ENCODE results near the gene GRIN3B.

- no peak for TF ChIP-seq EZH2 (IDR thresholded peaks at IDR 0.05; ENCODE audit: low read depth)
- TF ChIP-seq, protein P1, sequence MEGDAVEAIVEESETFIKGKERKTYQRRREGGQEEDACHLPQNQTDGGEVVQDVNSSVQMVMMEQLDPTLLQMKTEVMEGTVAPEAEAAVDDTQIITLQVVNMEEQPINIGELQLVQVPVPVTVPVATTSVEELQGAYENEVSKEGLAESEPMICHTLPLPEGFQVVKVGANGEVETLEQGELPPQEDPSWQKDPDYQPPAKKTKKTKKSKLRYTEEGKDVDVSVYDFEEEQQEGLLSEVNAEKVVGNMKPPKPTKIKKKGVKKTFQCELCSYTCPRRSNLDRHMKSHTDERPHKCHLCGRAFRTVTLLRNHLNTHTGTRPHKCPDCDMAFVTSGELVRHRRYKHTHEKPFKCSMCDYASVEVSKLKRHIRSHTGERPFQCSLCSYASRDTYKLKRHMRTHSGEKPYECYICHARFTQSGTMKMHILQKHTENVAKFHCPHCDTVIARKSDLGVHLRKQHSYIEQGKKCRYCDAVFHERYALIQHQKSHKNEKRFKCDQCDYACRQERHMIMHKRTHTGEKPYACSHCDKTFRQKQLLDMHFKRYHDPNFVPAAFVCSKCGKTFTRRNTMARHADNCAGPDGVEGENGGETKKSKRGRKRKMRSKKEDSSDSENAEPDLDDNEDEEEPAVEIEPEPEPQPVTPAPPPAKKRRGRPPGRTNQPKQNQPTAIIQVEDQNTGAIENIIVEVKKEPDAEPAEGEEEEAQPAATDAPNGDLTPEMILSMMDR (conservative IDR thresholded peaks at IDR 0.05): no peak
Observed at GRCh38 chr19:999379-999719, 870 bp upstream of the GRIN3B start.

Measured in PC-9 (cell line).